Left colon (tissue), 2 donors: ENCODE measurements around the gene TRPV2. TPM values are rescaled to one million over a fixed set of nuclear protein-coding genes. Genes with fewer than 3 reads are reported as not detected.
"Not testable (repeated sequence)": the region's sequence is repeated elsewhere in the genome, so short reads cannot be mapped to it uniquely, and the experiment has no call there.

Experiments
- ATAC-seq: fragments of 200-7000 bp; cut with Tn5 transposase; one replicate; pipeline ENCODE4 v1.9.1; 2020; ENCODE audit warnings: mild to moderate bottlenecking, moderate library complexity
- DNase-seq, 2 donors: peaks; one replicate each; pipeline ENCODE4 v3.0.0-alpha.2; 2020
- intact Hi-C, 2 donors: fragments of 100-400 bp; cut with DNase I in 1 of 2; cut with micrococcal nuclease in 1 of 2; formaldehyde crosslinking; loops; one replicate each; pipeline versions ENCODE4 v1.11.2 to v1.14.0; 2022; cut with DNase I, micrococcal nuclease
- total RNA-seq, 2 donors: library from RNA; stranded (reverse); fragmentation: NEBNext Ultra II Directional; extraction: Animal tissue kit (Norgen Biotek cat#: 25700); gene quantifications; one replicate each; pipeline ENCODE4 v1.2.1, GENCODE V29; 2021
- donor health status: DM: no; HTN: no; CAD: no.
- donor health status: DM: yes; HTN: yes; CAD: no.

The TRPV2 gene
- total RNA-seq, 2 donors from 2014 or later: 4.4 to 9.2 TPM

GRCh38 chr17:16446338-16446983 is 31.1 kb downstream of the TRPV2 start:
- no peak for ATAC-seq
- no peak for DNase-seq
- intact Hi-C loops: no loop called here

GRCh38 chr17:16447676-16448075 is 32.3 kb downstream of the TRPV2 start:
- DNase-seq (no peak), ATAC-seq (no peak)
- intact Hi-C loops: no loop called here

GRCh38 chr17:16448490-16448889 is 33.1 kb downstream of the TRPV2 start:
- DNase-seq: no peak
- ATAC-seq: no peak
- intact Hi-C loops: no loop called here

- intact Hi-C loops: no loop called here
- ATAC-seq (no peak), DNase-seq (no peak)
These were observed 33.8 kb downstream of the TRPV2 start for GRCh38 chr17:16449121-16449570.

- ATAC-seq (no peak), DNase-seq (no peak)
- intact Hi-C loops: loop anchor here in 1 of 2 donors (5.0 kb wide), 1 partner anchor 72 kb away; no protein-coding TSS in a partner anchor
These were observed 34.7 kb downstream of the TRPV2 start for GRCh38 chr17:16450028-16450427.

- intact Hi-C loops: loop anchor here in 1 of 2 donors (5.0 kb wide), 1 partner anchor 70 kb away; no protein-coding TSS in a partner anchor
- not testable (repeated sequence) for ATAC-seq
These were observed 36.9 kb downstream of the TRPV2 start for GRCh38 chr17:16452268-16452667.

GRCh38 chr17:16453493-16453851 is 38.1 kb downstream of the TRPV2 start:
- DNase-seq: no peak
- no peak for ATAC-seq
- intact Hi-C loops: loop anchor here in 1 of 2 donors (5.0 kb wide), 1 partner anchor 69 kb away; no protein-coding TSS in a partner anchor

More at GRCh38 chr17:16452268-16452667, 36.9 kb downstream of the TRPV2 start:
- not testable (repeated sequence) for DNase-seq

GRCh38 chr17:16455997-16456741 is 40.8 kb downstream of the TRPV2 start:
- DNase-seq: no peak

GRCh38 chr17:16456742-16457316 is 41.5 kb downstream of the TRPV2 start:
- ATAC-seq (no peak), DNase-seq (no peak)
- intact Hi-C loops: no loop called here

More at GRCh38 chr17:16455997-16456741, 40.8 kb downstream of the TRPV2 start:
- ATAC-seq: no peak
- intact Hi-C loops: loop anchor here in 1 of 2 donors (2.0 kb wide), 1 partner anchor 65 kb away; no protein-coding TSS in a partner anchor

GRCh38 chr17:16459271-16459670 is 43.9 kb downstream of the TRPV2 start:
- intact Hi-C loops: no loop called here
- DNase-seq: no peak
- ATAC-seq: no peak

GRCh38 chr17:16459855-16460550 is 44.6 kb downstream of the TRPV2 start:
- DNase-seq (no peak), ATAC-seq (no peak)
- intact Hi-C loops: no loop called here

- ATAC-seq: no peak
- intact Hi-C loops: no loop called here
These were observed 45.6 kb downstream of the TRPV2 start for GRCh38 chr17:16460796-16461605.

GRCh38 chr17:16461606-16461866 is 46.2 kb downstream of the TRPV2 start:
- DNase-seq (no peak), ATAC-seq (no peak)
- intact Hi-C loops: no loop called here

More at GRCh38 chr17:16460796-16461605, 45.6 kb downstream of the TRPV2 start:
- no peak for DNase-seq

- intact Hi-C loops: no loop called here
- DNase-seq (no peak), ATAC-seq (no peak)
These were observed 46.9 kb downstream of the TRPV2 start for GRCh38 chr17:16462070-16462864.

GRCh38 chr17:16463358-16464302 is 48.3 kb downstream of the TRPV2 start:
- DNase-seq: peak; percentile 92
- peak; percentile 66 for ATAC-seq
- intact Hi-C loops: no loop called here

- ATAC-seq (peak; percentile 28), DNase-seq (peak; percentile 59 to 71)
- intact Hi-C loops: no loop called here
These were observed 49.1 kb downstream of the TRPV2 start for GRCh38 chr17:16464303-16465051.
